Measurements from ENCODE around the gene BIRC3.
"Not testable (repeated sequence)": the region's sequence is repeated elsewhere in the genome, so short reads cannot be mapped to it uniquely, and the experiment has no call there.

Gene BIRC3

DNA sequence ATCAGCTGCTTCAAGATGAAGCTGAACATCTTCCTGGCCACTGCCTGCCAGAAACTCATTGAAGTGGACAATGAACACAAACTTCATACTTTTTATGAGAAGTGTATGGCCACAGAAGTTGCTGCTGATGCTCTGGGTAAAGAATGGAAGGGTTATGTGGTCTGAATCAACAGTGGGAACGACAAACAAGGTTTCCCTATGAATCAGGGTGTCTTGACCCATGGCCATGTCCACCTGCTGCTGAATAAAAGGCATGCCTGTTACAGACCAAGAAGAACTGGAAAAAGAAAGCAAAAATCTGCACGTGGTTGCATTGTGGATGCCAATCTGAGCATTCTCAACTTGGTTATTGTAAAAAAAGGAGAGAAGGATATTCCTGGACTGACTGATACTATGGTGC, 22.2 kb upstream of the BIRC3 start:
- H3K36me3 ChIP-seq (ENCODE audit: insufficient read depth): no peaks in the 10 kb centered on the region
- peak overlapping the region; percentile 10 for H2AFZ ChIP-seq (ENCODE audit: low read depth)
- TF ChIP-seq, protein P1, sequence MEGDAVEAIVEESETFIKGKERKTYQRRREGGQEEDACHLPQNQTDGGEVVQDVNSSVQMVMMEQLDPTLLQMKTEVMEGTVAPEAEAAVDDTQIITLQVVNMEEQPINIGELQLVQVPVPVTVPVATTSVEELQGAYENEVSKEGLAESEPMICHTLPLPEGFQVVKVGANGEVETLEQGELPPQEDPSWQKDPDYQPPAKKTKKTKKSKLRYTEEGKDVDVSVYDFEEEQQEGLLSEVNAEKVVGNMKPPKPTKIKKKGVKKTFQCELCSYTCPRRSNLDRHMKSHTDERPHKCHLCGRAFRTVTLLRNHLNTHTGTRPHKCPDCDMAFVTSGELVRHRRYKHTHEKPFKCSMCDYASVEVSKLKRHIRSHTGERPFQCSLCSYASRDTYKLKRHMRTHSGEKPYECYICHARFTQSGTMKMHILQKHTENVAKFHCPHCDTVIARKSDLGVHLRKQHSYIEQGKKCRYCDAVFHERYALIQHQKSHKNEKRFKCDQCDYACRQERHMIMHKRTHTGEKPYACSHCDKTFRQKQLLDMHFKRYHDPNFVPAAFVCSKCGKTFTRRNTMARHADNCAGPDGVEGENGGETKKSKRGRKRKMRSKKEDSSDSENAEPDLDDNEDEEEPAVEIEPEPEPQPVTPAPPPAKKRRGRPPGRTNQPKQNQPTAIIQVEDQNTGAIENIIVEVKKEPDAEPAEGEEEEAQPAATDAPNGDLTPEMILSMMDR (conservative IDR thresholded peaks at IDR 0.05; ENCODE audit: low read depth, low read length): no peak
- peak overlapping the region; percentile 21; the same call in 1 of the 2 replicates for H3K4me2 ChIP-seq
- no peaks in the 10 kb centered on the region for H3K79me2 ChIP-seq (ENCODE audit: insufficient read depth, low read depth)
- peaks cover 20% of the 10 kb centered on the region for H3K4me1 ChIP-seq (ENCODE audit: low read depth, poor library complexity, severe bottlenecking)
- no peak overlapping the region for H3K9ac ChIP-seq
- H4K20me1 ChIP-seq (ENCODE audit: insufficient read depth): no peaks in the 10 kb centered on the region
- H3K4me3 ChIP-seq (IDR thresholded peaks at IDR 0.05; ENCODE audit: insufficient read depth, low read depth, low read length): no peak overlapping the region
- no peak overlapping the region for H3K27ac ChIP-seq
- H3K27me3 ChIP-seq (ENCODE audit: insufficient read depth, low read depth): no peaks in the 10 kb centered on the region

DNA sequence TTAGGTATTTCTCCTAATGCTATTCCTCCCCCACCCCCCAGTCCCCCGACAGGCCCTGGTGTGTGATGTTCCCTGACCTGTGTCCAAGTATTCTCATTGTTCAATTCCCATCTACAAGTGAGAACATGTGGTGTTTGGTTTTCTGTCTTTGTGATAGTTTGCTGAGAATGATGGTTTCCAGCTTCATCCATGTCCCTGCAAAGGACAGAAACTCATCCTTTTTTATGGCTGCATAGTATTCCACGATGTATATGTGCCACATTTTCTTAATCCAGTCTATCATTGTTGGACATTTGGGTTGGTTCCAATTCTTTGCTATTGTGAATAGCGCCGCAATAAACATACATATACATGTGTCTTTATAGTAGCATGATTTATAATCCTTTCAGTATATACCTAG, 20.5 kb upstream of the BIRC3 start:
- not testable (repeated sequence) for H3K27ac ChIP-seq; H3K27me3 ChIP-seq (ENCODE audit: insufficient read depth, low read depth); H3K4me2 ChIP-seq; H3K79me2 ChIP-seq (ENCODE audit: insufficient read depth, low read depth); H3K36me3 ChIP-seq (ENCODE audit: insufficient read depth); H2AFZ ChIP-seq (ENCODE audit: low read depth); H3K9ac ChIP-seq; H3K4me3 ChIP-seq (IDR thresholded peaks at IDR 0.05; ENCODE audit: insufficient read depth, low read depth, low read length); H4K20me1 ChIP-seq (ENCODE audit: insufficient read depth)
- peaks cover 16% of the 10 kb centered on the region for H3K4me1 ChIP-seq (ENCODE audit: low read depth, poor library complexity, severe bottlenecking)

DNA sequence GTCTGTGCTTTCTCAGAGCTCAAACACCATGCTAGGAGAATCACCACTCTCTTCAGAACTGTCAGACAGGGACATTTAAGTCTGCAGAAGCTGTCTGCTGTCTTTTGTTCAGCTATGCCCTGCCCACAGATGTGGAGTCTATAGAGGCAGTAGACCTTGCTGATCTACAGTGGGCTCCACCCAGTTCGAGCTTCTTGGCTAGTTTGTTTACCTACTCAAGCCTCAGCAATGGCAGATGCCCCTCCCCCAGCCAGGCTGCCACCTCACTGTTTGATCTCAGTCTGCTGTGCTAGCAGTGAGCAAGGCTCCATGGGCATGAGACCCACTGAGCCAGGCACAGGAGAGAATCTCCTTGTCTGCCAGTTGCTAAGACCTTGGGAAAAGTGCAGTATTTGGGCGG, 16.4 kb upstream of the BIRC3 start:
- not testable (repeated sequence) for H3K9ac ChIP-seq; H3K27ac ChIP-seq; H3K79me2 ChIP-seq (ENCODE audit: insufficient read depth, low read depth); H2AFZ ChIP-seq (ENCODE audit: low read depth); H3K36me3 ChIP-seq (ENCODE audit: insufficient read depth); H3K4me3 ChIP-seq (IDR thresholded peaks at IDR 0.05; ENCODE audit: insufficient read depth, low read depth, low read length); H3K27me3 ChIP-seq (ENCODE audit: insufficient read depth, low read depth); H4K20me1 ChIP-seq (ENCODE audit: insufficient read depth); H3K4me2 ChIP-seq
- H3K4me1 ChIP-seq (ENCODE audit: low read depth, poor library complexity, severe bottlenecking): peaks cover 22% of the 10 kb centered on the region

DNA sequence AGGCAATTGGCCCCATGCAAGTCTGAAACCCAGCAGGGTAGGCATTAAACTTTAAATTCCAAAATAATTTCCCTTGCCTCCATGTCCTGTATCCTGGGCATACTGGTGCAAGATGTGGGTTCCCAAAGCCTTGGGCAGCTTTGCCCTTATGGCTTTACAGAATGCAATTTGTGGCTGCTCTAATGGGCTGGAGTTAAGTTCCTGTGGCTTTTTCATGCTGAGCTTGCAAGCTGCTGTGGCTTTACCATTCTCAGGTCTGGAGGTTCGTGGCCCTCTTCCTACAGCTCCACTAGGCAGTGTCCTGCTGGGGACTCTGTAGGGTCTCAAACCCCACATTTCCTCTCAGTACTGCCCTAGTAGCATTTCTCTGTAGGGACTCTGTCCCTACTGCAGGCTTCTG, 15.0 kb upstream of the BIRC3 start:
- Histone ChIP-seq H3K27me3 (ENCODE audit: insufficient read depth, low read depth) (no peaks in the 10 kb centered on the region), H3K36me3 (ENCODE audit: insufficient read depth) (no peaks in the 10 kb centered on the region), H4K20me1 (ENCODE audit: insufficient read depth) (no peaks in the 10 kb centered on the region), H3K4me2 (peak overlapping the region; percentile 4; the same call in 1 of the 2 replicates), H2AFZ (ENCODE audit: low read depth) (no peak overlapping the region), H3K4me1 (ENCODE audit: low read depth, poor library complexity, severe bottlenecking) (peaks cover 36% of the 10 kb centered on the region), H3K79me2 (ENCODE audit: insufficient read depth, low read depth) (no peaks in the 10 kb centered on the region), H3K4me3 (IDR thresholded peaks at IDR 0.05; ENCODE audit: insufficient read depth, low read depth, low read length) (no peak overlapping the region), H3K27ac (no peak overlapping the region), H3K9ac (no peak overlapping the region)
- TF ChIP-seq, protein P1 (conservative IDR thresholded peaks at IDR 0.05; ENCODE audit: low read depth, low read length): no peak

DNA sequence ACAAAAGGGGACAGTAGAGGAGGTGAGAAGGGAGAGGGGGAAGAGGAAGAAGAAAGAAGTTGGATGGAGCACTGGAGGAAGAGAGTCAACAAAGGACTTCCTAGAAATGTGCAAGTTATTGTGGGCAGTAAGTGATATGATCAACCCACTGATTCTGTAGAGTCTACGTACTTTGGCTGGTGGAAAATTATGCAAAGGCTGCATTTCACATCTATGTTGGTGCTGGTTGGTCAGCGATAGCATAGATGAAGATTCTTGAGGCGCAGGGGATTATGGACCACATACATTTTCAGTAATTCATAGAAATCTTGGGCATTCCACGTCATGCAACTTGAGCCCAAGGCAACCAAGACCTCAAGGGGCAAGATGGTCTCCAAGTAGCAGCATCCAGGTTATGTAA, 12.6 kb upstream of the BIRC3 start:
- H3K36me3 ChIP-seq (ENCODE audit: insufficient read depth): no peaks in the 10 kb centered on the region
- no peak overlapping the region for H3K4me3 ChIP-seq (IDR thresholded peaks at IDR 0.05; ENCODE audit: insufficient read depth, low read depth, low read length)
- no peak overlapping the region for H3K9ac ChIP-seq
- peaks cover 44% of the 10 kb centered on the region for H3K4me1 ChIP-seq (ENCODE audit: low read depth, poor library complexity, severe bottlenecking)
- no peak overlapping the region for H3K4me2 ChIP-seq
- no peak overlapping the region for H2AFZ ChIP-seq (ENCODE audit: low read depth)
- TF ChIP-seq, protein P1 (conservative IDR thresholded peaks at IDR 0.05; ENCODE audit: low read depth, low read length): no peak
- H3K27me3 ChIP-seq (ENCODE audit: insufficient read depth, low read depth): no peaks in the 10 kb centered on the region
- H4K20me1 ChIP-seq (ENCODE audit: insufficient read depth): no peaks in the 10 kb centered on the region
- H3K79me2 ChIP-seq (ENCODE audit: insufficient read depth, low read depth): no peaks in the 10 kb centered on the region
- no peak overlapping the region for H3K27ac ChIP-seq

Measured in KMS-11 (cell line).